SIG-M5 treated with dmso at 0.1 percent for 504 hours (cell line): ENCODE measurements around the gene CFAP410.

Source experiments
- DNase-seq: peaks from one replicate; lab custom pipeline; 2025; ENCODE audit not compliant: unreplicated experiment; lab: John Stamatoyannopoulos, UW

Gene CFAP410

GRCh38 chr21:44318489-44319285 is 20.5 kb downstream of the CFAP410 start:
- no peak for DNase-seq

DNA sequence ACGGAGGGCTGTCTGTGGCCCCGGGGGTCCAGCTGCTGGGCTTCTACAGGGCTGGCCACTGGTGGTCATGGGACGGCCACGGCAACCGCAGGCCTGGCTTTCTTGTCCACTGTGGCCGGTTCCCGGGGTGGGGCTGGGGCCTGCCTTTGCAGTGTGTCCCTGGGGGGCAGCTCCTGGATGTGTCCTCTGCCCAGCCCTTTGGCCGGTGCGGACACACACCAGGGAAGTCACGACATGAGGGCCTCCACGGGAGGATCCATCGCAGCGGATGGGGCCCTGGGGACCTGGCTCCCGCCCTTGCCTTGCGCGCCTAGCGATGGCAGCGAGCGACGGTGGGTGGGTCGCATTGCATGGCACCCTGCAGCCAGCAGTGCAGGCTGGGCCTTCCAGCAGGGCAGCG is 21.3 kb downstream of the CFAP410 start:
- DNase-seq: no peak

- no peak for DNase-seq
Observed at GRCh38 chr21:44317241-44317782, 21.9 kb downstream of the CFAP410 start.

DNA sequence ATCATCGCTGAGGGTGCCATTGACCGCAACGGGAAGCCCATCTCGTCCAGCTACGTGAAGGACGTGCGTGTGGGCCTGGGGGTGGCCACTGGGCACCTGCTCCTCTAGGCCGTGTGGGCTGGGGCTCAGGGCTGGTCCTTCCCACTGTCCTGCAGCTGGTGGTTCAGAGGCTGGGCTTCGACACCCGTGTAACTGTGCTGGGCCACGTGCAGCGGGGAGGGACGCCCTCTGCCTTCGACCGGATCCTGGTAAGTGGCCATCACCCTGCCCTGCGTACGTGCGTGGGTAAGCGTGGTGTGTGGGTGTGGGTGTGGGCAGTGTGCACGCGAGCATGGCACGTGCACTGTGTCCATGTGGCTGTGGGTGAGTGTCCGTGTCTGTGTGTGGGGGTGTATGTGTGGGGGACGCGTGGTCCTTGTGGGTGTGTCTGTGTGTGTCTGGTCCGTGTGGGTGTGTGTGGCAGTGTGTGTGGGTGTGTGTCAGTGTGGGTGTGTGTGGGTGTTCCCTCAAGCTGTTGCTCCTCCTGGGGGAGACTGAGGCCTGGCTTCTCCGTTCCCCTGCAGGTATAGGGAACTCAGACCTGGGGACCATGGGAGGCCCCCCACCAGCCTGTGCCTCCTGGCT is 22.8 kb downstream of the CFAP410 start:
- DNase-seq: no peak

DNA sequence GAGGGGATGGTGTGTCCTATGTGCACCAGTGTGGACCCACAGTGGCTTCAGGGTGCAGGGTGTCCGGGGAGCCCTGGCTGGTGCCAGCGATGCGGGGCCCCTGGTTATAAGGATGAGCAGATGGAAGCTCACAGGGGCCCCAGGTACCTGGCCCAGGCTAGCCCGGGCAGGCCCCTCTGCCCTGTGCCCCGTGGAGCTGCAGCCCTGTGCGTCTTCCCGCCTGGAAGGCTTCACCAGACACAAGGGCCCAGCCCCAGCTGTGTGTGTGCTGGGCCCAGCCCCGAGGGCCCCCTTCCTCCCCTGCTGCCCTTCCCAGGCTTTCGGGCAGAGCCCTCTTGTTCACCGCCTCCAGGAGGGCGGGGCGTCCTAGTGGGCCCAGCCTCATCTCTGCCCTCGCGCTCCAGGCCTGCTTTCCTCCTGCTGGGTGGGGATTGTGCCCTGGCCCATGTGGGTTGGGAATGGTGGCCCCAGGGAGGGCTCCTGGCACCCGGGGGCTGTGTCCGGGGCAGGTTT is 23.4 kb downstream of the CFAP410 start:
- DNase-seq: no peak

- DNase-seq: no peak
Observed at GRCh38 chr21:44314561-44314960, 24.6 kb downstream of the CFAP410 start.

DNA sequence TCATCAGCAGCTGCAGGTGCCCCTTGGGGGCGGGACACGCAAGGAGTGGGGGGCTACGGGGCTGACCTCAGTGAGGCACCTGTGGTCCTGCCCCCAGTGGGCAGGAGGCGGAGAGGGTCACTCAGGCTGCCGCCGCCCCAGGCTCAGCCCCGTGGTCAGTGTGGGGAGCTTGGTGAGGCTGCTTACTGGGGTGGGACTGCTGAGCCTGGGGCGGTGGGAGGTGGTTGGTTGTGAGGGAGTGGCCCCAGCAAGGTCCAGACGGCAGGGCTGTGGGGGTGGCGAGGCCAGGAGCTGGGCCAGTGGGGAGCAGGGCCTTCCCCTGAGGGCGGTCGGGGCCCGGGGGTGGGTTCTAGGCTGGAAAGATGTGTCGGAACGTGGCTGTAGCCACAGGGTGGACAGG is 25.1 kb downstream of the CFAP410 start:
- no peak for DNase-seq

DNA sequence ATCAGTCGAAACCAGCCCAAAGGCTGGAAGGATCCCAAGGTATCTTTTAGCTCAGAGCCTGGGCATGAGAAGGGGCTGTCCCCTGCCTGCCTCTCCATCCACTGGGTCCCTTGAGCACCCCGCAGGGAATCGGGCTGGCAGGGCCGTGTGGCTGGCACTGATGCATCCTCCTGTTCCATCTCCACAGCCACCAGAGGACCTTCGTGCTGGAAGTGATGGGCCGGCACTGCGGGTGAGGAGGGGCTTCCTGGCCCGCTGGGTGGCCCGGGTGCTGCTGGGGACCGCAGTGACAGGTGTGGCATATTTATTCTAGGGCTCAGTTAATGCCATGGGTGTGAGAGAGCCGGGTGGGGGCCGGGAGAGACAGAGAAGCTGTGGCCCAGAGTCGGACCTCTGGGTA is 25.7 kb downstream of the CFAP410 start:
- no peak for DNase-seq

DNA sequence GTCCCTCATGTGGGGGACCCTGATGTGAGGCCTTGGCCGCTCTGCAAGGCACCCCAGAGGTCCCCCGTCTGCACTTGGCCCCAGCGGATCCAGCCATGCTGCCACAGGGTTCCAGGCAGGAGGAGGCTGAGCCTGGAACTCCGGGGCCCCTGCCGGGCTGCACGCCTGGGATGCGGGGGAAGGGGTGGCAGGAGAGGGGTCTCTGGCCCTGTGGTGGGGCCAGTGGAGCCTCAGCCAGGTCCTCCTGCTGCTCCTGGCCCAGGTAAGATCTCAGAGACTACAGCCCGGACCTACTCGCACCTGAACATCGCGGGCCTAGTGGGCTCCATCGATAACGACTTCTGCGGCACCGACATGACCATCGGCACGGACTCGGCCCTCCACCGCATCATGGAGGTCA is 26.5 kb downstream of the CFAP410 start:
- DNase-seq: no peak

DNA sequence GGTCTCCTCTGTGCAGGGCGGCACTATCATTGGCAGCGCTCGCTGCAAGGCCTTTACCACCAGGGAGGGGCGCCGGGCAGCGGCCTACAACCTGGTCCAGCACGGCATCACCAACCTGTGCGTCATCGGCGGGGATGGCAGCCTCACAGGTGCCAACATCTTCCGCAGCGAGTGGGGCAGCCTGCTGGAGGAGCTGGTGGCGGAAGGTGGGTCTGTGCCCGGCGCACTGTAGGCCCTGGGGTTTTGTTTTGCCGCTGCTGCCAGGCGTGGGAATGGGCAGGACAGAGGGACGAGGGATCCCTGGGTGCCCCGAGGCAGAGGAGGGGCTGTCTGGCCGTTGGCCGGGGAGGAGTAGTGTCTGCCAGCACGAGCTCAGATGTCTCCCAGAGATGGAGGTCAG is 27.1 kb downstream of the CFAP410 start:
- DNase-seq: no peak

- DNase-seq: no peak
Observed at GRCh38 chr21:44310628-44311507, 28.3 kb downstream of the CFAP410 start.

GRCh38 chr21:44306936-44307704 is 32.1 kb downstream of the CFAP410 start:
- DNase-seq: no peak

DNA sequence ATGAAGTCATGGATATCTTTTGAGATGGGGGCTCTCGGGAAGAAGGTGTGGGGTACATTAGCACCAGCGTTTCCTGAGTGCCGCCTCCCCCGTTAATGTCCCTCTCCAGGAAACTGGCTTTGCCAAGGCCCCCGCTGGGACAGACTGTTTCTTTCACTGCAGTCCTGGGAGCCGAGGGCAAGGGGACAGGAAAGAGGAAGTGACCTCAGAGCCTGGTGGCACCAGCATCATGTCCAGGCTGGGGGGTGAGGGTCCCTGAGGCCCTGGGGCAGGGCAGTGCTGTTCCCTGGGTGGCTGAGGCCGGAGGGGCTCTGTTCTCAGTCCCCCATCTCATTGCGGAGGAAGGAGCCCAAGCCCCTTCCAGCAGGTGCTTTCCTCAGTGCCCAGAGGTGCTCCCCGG is 33.5 kb downstream of the CFAP410 start:
- no peak for DNase-seq

DNA sequence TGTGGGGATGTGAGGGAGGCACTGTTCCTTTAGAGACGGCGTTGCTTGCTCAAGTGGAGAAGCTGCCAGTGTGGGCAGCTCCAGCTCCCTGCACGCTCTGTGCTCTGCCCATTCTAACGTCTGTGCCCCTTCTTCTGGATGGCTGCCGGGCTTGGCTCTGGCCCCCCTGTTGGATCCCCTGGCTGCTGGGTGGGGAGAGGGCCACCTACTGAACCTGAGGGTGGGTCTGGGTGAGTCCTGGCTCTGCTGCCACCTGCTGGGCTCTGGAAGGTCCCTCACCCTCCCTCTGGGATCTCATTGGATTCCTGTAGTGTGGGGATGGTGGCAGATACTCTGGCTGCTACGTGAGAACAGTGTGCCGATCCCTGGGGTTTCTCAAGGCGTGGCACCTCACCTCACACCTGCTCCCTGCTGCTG is 34.3 kb downstream of the CFAP410 start:
- DNase-seq: peak; percentile 35

GRCh38 chr21:44304011-44304616 is 35.1 kb downstream of the CFAP410 start:
- DNase-seq: no peak

GRCh38 chr21:44303490-44303981 is 35.7 kb downstream of the CFAP410 start:
- DNase-seq: no peak

GRCh38 chr21:44302573-44303401 is 36.4 kb downstream of the CFAP410 start:
- DNase-seq: peak; percentile 59

- DNase-seq: peak; percentile 37
Observed at GRCh38 chr21:44301961-44302406, 37.2 kb downstream of the CFAP410 start.

GRCh38 chr21:44301141-44301540 is 38.0 kb downstream of the CFAP410 start:
- DNase-seq: no peak
